Thyroid gland (tissue), 4 donors: ENCODE data around the gene VSTM2B.

Experiments used
- POLR2A ChIP-seq, 2 donors: fragments of 450-650 bp; IDR thresholded peaks; one replicate each; pipeline ENCODE4 v1.6.1; 2017; ENCODE audit warnings: antibody characterized with exemption in 2 of 2, mild to moderate bottlenecking in 2 of 2, moderate library complexity in 1 of 2
- TF ChIP-seq, protein P1 (sequence below), 6 experiments: fragments of 200-600 bp in 3 of 6; fragments of 450-650 bp in 3 of 6; sonication (generic) in 3 of 6; IDR thresholded peaks; one replicate each; pipeline ENCODE4 v1.5.1; 2016 to 2019; ENCODE audit warnings: antibody characterized with exemption in 6 of 6, mild to moderate bottlenecking in 2 of 6, inconsistent platforms in 1 of 6, moderate library complexity in 1 of 6

DNA sequence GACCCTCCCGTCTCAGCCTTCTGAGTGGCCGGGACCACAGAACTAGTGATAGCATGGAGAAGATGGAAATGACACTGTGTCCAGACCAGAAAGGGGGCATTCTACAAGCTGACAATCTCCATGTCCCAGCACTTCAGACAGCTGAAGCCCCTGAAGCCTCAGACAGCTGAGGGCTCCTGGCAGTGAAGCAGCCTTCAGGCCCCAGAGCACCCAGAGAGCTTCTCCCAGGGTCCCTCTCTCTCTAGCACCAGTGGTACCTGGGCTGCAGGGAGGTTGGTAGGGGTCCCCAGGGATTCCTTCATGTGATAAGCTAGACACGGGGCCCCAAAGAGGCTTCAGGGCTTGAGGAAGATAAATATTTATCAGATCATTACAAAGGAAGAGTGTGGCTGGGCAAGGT is 72.7 kb downstream of the VSTM2B start:
- TF ChIP-seq, protein P1, sequence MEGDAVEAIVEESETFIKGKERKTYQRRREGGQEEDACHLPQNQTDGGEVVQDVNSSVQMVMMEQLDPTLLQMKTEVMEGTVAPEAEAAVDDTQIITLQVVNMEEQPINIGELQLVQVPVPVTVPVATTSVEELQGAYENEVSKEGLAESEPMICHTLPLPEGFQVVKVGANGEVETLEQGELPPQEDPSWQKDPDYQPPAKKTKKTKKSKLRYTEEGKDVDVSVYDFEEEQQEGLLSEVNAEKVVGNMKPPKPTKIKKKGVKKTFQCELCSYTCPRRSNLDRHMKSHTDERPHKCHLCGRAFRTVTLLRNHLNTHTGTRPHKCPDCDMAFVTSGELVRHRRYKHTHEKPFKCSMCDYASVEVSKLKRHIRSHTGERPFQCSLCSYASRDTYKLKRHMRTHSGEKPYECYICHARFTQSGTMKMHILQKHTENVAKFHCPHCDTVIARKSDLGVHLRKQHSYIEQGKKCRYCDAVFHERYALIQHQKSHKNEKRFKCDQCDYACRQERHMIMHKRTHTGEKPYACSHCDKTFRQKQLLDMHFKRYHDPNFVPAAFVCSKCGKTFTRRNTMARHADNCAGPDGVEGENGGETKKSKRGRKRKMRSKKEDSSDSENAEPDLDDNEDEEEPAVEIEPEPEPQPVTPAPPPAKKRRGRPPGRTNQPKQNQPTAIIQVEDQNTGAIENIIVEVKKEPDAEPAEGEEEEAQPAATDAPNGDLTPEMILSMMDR (IDR thresholded peaks at IDR 0.05) = no peak
- no peak for TF ChIP-seq POLR2A (IDR thresholded peaks at IDR 0.05)
